ENCODE results near the gene COTL1.
"Not testable (repeated sequence)": the region's sequence is repeated elsewhere in the genome, so short reads cannot be mapped to it uniquely, and the experiment has no call there.

The COTL1 gene

DNA sequence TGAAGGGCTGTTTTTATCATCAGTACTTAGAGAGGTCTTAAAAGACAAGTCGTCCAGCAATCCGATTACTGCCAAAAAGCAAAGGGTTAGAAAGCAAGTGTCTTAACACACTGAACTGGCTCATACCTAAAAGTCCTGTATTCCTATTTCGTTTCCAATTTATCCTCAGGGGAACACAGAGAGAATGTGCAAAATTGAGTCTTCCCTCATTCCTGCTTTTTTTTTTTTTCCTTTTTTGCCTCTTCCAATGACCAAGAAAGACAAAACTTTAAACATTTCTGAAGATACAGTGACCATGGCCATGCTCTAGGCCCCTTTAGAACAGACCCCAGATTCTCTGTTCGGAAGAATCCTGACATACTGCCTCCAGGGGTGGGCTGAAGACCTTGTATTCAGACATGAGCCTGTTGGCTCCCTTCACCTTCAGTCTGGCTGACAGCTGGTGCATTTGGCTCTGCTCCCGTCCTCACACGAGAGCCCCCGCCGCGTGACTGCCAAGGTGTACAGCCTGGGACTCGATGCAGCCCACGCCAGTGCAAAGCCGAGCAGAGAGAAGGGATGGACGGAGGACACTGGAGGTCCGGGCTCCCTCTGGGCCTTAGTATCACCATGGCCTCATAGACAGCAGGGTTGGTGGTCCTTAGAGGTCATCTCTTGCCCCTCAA lies 47.0 kb downstream of the COTL1 start:
- no peak for DNase-seq (ENCODE audit: low read depth in 3 of 3)

DNA sequence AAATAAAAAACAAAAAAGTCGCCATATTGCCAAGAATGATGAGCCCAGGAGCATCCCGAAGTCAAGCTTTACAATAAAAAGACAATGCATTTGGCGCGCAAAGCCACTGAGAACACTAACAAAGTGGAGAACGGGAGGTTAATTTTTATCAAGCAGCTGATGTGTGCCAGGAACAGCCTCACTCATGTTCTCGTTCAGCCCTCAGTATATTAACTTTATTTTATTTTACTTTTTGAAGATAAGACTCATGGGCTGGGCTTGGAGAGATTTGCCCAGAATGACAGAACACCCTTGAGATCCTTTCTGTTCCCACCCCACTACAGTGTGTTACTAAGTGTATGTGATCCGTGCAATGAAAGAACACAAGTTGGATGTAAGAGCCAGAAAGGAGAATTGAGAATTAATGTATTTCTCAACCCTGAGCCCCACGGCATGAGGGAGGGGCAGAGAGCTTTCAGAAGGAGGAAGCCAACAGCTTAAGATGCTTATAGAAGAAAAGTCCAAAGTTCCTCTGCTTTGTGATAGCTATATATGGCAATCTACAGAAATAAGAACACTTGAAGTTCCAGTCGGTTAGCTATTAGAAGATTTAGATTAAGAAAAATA lies 48.4 kb downstream of the COTL1 start:
- DNase-seq (ENCODE audit: low read depth in 3 of 3): no peak

DNA sequence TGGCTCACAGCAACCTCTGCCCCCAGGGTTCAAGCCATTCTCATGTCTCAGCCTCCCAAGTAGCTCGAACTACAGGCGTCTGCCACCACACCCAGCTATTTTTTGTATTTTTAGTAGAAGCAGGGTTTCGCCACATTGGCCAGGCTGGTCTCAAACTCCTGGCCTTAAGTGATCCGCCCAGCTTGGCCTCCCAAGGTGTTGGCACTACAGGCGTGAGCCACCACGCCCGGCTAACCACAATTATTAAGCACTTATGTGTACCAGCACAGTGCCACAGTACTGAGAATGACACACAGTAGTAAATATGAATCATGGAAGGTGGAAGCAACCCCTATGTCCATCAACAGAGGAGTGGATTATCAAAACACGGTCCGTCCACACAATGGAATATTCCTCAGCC lies 49.8 kb downstream of the COTL1 start:
- DNase-seq (ENCODE audit: low read depth in 3 of 3): no peak

DNA sequence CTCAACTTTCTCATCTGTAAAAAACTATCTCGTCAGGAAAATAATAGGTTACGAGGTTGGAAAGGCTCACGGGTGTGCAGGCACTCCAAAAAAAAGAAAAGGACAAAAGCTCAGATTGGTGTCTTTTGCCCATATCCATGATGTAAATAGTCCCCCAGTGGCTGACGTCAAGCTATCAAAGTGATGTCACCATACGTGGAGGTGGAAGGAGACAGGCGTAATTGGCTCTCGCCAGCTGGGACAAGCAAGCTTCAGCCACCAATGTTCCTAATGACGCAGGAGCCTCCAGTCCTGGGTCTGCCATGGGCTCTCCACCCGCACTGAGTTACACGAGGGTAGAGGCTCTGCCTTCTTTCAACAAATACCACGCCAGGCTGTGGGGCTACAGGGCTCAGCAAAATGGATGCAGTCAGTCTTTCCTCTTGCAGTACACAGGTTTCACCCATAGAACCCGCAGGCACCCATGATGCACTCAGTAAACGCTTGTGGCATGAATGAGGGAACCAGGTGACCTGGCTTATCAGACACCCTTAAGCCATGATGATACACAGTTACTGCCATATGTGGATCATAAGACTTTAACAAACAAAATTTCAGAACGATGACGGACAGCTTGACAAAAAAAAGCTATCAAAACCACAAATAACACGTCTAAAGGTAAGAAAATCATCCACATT lies 50.5 kb downstream of the COTL1 start:
- DNase-seq (ENCODE audit: low read depth in 3 of 3): no peak

DNA sequence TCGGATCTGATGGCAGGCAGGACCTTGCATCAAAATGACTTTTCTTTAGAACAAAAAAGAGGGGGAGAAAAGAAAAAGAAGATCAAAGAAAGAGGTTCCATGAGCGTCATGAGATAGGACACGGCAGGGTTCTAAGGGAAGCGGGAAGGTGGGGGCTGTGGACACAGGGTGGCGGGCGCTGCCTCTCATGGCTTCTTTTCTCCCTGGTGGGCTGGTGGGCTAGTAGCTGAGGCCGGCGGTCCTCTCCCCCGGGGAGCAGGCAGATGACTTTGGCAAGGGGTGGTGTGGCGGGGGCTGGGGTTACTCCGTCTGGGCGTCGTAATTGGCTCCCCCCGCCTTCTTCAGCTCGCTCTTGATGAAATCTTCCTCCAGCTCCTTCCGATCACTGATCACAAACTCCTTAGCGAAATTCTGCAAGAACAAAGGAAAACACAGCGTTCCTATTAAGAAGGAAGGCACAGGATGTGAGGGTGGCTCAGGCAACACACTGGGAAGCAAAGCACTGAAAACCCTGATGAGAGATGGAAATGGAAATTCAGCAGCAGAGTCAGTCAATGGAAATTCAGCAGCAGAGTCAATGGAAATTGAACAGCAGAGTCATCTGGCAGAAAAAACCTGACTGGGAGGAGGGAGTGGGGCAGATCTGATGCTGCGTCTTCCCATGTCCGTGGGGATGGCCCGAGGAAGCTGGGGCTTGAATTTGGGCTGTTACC lies 51.2 kb downstream of the COTL1 start:
- no peak for DNase-seq (ENCODE audit: low read depth in 3 of 3)

DNA sequence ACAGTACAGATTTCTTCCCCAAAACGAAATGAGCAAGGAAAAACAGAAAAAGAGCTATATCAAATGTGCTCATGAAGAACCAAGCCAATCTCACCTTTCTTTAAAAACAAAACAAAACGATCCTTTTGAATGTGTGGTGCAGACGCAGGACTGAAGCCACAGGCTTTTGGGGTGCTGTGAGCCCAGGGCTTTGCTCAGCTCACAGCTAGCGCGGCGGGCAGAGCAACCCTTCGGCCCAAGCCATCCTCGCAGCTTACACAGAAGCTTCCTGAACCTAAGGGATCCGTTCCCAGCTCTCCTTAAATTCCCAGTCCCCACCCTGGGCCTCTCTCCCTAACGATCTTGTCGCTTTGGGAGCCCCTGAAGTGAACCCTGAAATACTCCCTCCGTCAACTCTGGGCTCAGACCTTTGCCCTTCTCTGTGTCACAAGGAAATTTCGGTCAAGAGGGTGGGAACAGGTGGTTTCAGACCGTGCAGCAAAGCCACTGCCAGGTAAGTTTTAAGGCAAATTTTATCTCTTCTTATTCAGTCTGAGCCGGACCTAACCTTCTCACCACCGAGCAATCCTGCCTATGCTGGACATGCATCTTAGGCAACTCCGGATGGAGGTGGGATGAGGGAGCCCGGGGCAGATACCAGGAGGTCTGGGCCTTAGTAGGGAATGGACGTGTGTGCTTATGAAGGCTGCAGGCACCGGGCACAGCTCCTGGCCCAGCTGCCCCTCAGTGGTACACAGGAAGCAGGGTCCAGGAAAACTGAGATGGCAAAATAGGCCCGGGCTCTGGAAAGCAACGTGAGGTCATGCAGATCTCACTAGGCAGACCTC lies 52.0 kb downstream of the COTL1 start:
- no peak for DNase-seq (ENCODE audit: low read depth in 3 of 3)

DNA sequence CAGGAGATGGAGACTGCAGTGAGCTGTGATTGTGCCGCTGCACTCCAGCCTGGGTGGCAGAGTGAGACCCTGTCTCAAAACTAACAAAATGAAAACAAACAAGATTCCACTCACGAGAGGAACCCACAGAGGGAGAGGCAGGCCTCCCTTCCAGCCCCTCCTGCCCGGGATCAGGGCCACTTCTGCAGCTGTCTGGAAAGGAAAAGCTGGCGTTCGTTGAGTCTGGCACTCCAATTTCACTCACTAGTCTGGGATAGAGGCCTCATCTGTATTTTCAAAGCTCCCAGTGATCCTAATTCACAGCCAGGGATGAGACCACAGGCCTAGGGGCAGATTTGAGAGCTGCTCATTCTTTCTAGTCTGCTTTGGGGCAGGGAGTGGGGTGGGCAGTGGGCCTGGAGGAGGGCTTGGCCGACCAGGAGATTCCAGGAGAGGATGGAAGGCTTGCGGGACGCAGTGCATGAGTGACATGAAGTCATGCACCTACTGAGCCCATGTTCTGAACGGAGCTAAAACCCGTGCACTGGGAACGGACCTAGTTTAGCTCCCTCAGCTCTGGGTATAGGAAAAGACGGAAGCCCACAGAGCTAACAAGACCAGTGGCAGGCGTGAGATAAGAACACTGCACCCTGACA lies 54.0 kb downstream of the COTL1 start:
- no peak for DNase-seq (ENCODE audit: low read depth in 3 of 3)

DNA sequence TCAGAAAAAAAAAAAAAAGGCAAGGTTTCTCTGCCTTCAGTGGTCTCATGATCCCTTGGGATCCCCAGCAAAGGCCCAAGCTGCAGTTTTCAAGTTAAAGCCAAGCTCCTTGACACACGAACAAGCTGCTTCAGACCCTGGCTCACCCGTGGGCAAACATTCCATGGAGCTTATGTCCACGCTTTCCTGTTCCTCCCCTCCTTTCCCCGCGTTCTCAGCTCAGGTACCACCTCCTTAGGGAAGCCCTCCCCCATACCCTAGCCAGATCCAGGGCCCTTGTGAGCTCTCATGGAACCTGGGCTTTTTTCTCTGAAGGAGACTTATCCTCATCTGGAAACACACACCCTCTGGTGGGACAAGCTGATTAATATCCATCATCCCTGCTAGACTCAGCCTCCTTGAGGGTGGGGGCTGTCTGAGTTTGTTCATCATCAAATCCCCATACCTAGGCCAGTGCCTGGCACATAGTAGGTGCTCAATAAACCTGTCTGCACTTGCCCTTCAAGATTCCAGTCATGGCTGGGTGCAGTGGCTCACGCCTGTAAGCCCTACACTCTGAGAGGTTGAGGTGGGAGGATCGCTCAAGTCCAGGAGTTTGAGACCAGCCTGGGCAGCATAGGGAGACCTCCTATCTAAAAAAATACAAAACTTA lies 54.7 kb downstream of the COTL1 start:
- no peak for DNase-seq (ENCODE audit: low read depth in 3 of 3)

DNA sequence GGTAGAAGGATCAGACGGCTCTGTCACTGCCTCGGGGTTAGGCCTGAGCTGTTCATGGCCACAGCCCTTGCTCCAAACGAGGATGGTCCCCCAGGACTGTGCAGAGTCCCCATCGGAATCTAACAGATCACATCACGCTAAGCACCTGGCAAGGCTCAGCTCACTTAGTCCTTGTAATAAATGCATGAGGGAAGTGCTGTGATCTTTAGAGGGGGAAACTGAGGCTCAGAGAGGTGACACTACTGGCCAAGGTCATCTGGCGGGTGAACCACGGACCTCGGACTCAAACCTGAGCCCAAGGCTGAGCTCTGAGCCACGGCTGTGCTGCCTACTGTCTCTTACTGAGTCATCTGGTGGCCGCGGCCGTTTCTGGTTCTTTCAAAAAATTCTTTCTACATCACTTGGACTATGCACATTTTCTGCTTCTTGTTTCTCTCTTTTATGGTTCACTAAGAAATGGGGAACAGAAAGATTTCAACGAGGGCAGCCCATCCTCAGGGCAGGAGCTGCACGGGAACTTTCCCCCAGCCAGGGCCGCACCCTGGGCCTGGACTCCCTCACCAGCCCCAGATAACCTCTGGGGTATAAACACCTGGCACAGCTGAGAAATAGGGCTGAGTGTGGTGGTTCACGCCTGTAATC lies 55.6 kb downstream of the COTL1 start:
- no peak for DNase-seq (ENCODE audit: low read depth in 3 of 3)

DNA sequence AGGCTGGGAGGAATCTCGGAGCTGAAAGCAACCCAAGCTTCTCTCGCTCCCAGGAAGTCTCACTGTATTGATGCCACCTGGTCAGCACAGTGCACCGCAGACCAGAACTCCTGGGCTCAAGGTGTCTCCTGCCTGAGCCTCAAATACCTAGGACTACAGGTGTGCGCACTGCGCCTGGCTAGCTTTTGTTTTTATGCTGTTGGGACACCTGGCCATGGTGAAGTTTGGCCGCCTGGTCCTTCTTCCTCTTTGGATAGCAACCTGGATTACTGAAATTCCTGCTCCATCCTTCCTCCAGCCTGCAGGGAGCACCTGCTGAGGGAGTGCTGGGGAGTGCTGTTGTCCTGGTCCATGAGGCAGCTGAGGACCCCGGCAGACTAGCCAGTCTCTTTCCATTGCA lies 56.6 kb downstream of the COTL1 start:
- DNase-seq (ENCODE audit: low read depth in 3 of 3): no peak

DNA sequence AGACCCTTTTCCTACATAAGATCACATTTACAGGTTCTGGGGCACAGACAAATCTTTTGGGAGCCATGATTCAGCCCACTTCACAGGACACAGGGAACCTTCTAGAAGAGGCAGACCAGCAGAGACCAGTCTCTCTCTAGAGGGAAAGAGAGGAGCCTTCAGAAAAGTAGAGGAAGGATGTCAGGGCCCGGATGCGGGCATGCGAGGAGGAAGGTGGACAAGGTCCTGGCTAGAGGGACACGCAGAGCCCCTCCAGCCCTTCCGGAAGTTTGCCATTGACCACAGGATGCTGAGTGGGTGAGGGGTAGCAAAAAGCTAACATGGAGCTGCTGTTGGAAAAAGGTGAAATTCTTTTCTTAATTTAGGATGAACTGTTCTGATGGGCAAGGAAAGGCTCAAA lies 57.6 kb downstream of the COTL1 start:
- DNase-seq (ENCODE audit: low read depth in 3 of 3): no peak

DNA sequence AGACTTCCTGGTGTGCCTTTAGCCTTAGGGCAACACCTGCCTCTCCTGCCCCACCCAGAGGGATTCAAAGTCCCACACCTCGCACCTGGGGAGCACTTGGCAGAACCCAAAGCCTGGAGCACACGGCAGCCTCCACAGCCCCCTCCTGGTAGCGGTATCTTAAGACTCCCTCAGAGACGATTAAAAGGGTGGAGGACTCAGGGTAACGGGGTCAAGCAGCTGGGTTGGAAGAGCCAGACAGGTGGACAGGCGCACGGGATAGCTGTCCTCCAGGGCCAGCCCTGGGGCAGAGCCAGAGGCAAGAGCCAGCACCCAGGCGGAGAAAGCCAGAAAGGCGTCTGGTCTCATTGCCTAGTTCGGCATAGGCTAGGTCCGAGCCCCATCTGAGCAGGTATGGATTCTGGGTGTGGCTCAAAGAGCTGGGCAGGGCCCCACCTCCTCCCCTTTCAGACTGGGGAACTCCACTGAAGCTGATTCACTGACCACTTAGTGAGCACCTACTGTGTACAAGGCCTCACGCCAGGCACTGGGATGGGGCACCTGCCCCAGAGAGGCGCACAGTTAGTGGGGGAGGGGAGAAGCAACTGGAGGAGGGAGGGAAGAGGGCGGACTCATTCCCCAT lies 58.5 kb downstream of the COTL1 start:
- DNase-seq (ENCODE audit: low read depth in 3 of 3): no peak

DNA sequence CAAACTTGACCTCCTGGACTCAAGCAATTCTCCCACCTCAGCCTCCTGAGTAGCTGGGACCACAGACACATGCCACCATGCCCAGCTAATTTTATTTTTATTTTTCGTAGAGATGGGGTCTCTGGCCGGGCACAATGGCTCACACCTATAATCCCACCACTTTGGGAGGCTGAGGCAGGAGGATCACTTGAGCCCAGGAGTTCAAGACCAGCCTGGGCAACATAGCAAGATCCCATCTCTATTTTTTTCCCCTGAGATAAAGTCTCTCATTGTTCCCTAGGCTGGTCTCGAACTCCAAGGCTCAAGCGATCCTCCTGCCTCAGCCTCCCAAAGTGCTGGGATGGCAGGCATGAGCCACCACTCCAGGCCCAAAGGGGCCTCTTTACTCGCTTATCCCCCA lies 59.0 kb downstream of the COTL1 start:
- not testable (repeated sequence) for DNase-seq (ENCODE audit: low read depth in 3 of 3)

DNA sequence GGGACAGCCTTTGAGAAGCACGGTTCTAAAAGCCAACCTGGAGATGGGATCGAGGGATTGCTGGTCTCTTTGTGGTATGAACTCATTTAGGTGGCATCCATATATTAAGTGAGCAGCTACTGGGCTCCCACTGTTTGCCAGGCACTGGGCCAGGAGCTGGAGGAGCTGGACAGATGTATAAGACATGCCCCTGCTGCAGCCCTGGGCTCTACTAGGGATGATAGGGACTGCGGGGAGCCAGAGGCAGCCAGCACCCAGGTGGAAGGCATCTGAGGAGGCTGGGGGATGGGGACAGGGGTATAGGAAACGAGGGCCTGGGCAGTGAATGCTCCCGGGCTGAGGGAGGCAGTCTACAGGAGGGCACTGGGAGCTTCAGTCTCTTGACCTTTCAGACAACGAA lies 60.4 kb downstream of the COTL1 start:
- no peak for DNase-seq (ENCODE audit: low read depth in 3 of 3)

DNA sequence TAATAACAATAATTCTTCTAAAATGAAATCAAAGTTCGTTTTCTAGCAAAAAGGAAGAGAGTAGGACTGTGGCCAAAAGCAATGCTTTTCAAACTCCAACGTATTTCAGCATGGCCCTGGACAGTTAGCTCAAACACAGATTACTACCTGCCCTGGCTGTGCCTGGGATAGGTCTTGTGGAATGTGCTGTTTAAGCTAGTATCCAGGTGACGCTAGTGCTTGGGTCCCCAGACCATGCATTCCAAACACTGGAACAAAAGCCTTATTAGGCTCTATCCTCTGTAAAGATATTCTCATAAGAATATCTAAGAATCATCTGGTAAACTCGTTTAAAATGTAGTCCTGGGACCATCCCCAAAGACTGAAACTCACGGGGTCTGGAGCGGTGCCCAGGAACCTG lies 60.8 kb downstream of the COTL1 start:
- no peak for DNase-seq (ENCODE audit: low read depth in 3 of 3)

DNA sequence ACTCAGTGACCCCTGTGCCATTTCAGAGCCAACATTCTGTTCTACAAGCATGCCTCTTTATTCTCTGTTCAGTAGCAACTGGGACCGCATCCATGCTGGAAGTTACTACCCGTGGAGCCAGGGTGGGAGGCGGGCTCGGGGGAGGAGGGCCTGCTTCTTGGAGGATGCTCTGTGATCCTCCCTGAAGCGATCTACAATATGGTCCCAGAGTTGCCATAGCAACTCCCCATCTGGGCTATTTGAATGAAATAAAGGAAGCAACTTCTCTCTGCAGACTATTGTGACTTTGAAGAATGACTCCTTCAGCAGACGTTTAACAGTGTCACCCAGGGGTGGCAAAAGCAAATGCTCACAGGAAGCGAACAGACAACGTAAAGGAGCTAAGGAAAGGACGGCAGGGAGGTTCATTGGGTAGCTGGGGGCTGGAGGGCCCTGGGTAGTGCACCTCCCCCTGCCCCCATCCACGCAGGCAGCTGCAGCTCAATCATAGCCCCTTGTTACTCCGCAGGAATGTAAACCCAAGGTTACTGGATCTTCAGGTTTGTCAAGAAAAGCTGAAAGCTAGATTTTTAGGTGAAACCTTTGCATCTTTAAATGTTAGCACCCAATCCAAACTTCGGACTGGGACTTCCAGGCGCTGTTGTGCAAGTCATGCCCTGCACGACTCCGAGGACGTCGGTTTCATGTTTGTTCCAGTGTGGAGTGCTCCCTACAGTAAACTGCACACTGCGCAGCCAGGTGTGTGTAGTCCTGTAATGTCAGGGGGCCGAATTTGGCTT lies 62.3 kb downstream of the COTL1 start:
- DNase-seq (ENCODE audit: low read depth in 3 of 3): no peak

DNA sequence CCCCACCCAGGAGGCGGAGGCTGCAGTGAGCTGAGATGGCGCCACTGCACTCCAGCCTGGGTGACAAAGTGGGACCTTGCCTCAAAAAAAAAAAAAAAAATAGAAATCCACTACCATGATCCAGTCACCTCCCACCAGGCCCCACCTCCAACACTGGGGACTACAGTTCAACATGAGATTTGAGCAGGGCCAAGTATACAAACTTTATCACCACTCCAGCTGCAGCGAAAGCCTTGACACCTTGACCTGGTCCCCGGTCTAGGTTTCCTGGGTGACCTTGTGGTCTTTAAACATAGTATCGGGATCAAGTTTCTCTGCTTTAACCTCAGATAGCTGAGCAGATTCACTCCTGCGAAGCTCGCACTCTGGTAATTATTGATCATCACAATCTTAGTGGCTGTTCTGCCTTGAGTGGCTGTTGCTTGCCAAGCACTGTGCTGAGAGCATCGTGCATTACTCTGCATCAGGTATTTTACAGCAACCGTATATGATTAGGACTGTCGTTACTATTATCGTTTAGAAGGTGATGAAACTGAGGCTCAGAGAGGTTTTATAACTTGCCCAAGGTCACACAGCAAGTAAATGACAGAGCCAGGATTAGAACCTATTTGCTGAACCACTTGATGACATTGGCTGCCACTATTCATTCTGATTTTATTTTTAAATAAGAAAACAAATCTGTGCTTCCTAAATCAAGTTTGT lies 63.1 kb downstream of the COTL1 start:
- DNase-seq (ENCODE audit: low read depth in 3 of 3): no peak

DNA sequence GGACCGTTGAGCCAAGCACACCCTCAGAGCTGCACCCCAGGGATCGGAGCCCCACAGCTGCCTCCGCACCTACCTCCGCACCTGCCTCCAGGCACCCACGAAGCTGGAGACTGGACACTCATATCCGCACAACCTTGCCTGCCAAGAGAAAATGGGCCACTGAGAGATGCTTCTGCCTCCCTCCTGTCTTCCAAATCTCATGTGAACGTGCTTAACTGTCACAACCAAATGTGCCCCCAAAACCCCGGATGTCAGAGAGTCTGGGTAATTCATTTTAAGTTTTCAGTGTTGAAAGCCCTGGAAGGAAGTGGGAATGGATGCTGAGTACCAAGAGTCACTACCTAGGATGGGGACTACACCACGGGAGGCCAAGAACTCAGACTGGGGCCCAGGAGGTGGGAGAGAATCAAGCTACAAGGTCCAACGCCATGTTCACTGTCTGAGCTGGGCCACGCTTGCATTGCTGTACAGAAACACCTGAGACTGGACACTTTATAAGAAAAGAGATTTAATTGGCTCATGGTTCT lies 63.9 kb downstream of the COTL1 start:
- DNase-seq (ENCODE audit: low read depth in 3 of 3): peak in 1 of 3 experiments; percentile 45
